ENCODE data around the gene CORO1C. TPM values are rescaled to one million over a fixed set of nuclear protein-coding genes. Genes with fewer than 3 reads are reported as not detected.
"Not testable (repeated sequence)": the region's sequence is repeated elsewhere in the genome, so short reads cannot be mapped to it uniquely, and the experiment has no call there.

CORO1C gene
- total RNA-seq, 2 donors from 2014 or later = 59.6 to 70.7 TPM

DNA sequence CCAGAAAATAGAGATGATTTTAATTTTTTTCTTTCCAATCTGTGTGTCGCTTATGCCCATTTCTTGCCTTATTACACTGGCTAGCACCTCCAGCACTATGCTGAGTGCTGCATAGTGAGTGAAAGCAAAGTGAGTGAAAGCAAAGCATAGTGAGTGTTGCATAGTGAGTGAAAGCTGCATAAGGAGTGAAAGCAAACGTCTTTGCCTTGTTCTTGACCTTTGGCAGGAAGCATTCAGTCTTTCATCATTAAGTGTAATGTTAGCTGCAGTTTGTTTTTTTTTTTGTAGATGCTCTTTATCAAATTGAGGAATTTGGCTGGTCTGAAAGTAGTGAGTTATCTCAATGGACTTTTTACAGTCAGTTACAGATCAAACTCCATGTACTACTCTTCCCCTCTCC lies 6.9 kb upstream of the CORO1C start:
- no peak for DNase-seq (ENCODE audit: low spot score)
- H3K27me3 ChIP-seq = no peaks in the 10 kb centered on the region
- H3K9me3 ChIP-seq = no peaks in the 10 kb centered on the region
- H3K4me1 ChIP-seq = no peaks in the 10 kb centered on the region
- H3K27ac ChIP-seq = no peak overlapping the region
- H3K4me3 ChIP-seq = no peak overlapping the region
- TF ChIP-seq, protein P1, sequence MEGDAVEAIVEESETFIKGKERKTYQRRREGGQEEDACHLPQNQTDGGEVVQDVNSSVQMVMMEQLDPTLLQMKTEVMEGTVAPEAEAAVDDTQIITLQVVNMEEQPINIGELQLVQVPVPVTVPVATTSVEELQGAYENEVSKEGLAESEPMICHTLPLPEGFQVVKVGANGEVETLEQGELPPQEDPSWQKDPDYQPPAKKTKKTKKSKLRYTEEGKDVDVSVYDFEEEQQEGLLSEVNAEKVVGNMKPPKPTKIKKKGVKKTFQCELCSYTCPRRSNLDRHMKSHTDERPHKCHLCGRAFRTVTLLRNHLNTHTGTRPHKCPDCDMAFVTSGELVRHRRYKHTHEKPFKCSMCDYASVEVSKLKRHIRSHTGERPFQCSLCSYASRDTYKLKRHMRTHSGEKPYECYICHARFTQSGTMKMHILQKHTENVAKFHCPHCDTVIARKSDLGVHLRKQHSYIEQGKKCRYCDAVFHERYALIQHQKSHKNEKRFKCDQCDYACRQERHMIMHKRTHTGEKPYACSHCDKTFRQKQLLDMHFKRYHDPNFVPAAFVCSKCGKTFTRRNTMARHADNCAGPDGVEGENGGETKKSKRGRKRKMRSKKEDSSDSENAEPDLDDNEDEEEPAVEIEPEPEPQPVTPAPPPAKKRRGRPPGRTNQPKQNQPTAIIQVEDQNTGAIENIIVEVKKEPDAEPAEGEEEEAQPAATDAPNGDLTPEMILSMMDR (IDR thresholded peaks at IDR 0.05) = no peak
- no peaks in the 10 kb centered on the region for H3K36me3 ChIP-seq

DNA sequence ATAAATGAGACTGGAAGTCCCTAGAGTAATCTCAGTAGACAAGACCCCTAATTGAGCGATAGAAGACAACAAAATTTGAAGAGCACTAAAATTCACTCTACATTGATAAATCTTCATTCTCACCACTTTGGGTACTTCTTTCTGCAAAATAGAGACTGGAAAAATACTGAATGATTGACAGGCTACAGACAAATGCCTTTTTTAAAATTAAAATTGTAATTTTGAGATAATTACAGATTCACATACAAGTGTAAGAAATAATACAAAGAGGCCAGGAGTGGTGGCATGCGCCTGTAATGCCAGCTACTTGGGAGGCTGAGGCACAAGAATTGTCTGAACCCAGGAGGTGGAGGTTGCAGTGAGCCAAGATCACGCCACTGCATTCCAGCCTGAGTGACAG lies 4.5 kb upstream of the CORO1C start:
- no peak overlapping the region for H3K27ac ChIP-seq
- no peak for DNase-seq (ENCODE audit: low spot score)
- peaks cover 0 to 6% of the 10 kb centered on the region in 2 donors for H3K4me1 ChIP-seq
- TF ChIP-seq, protein P1 (IDR thresholded peaks at IDR 0.05) = no peak
- no peaks in the 10 kb centered on the region for H3K9me3 ChIP-seq
- no peaks in the 10 kb centered on the region for H3K27me3 ChIP-seq
- no peak overlapping the region for H3K4me3 ChIP-seq
- no peaks in the 10 kb centered on the region for H3K36me3 ChIP-seq

DNA sequence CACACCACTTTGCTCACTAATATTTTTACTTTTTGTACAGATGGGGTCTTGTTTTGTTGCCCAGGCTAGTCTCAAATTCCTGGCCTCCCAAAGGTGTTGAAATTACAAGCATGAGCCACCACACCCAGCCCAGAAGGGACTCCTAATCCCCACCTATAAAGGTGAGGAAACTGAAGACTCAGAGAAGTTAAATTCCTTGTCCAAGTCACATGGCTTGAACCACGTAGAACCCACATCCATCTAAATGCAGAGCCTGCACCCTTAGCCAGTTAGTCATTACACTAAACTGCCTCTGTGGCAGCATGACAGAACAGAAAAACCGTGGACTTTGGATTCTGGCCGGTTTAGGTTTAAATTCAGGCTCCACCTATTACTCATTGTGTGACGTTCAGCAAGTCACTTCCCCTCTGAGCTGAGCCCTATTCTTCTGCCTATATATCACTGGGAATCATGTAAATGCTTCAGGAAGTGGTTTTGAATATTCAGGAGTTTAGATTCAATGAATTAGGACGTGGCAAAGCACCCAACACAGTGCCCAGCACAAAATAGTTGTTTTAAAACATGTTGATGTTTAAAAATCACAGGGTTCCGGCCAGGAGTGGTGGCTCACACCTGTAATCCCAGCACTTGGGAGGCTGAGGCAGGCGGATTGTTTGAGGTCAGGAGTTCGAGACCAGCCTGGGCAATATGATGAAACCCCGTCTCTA lies 3.0 kb upstream of the CORO1C start:
- no peak for DNase-seq (ENCODE audit: low spot score)
- Histone ChIP-seq H3K4me1 (peaks cover 0 to 11% of the 10 kb centered on the region in 2 donors), H3K27ac (peak overlapping the region; percentile 30 to 39), H3K9me3 (no peaks in the 10 kb centered on the region), H3K36me3 (no peaks in the 10 kb centered on the region), H3K27me3 (no peaks in the 10 kb centered on the region), H3K4me3 (no peak overlapping the region)
- TF ChIP-seq, protein P1 (IDR thresholded peaks at IDR 0.05) = no peak

DNA sequence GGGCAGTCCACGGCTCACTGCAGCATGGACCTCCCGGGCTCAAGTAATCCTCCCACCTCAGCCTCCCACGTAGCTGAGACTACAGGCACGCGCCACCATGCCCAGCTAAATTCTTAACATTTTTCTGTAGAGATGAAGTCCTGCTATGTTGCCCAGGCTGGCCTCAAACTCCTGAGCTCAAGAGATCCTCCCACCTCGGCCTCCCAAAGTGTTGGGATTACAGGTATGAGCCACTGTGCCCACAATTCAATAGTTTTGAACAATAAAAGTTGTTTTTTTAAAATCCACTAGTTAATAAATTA lies 1.9 kb upstream of the CORO1C start:
- DNase-seq (ENCODE audit: low spot score); H3K4me3 ChIP-seq; H3K9me3 ChIP-seq; H3K27me3 ChIP-seq; H3K36me3 ChIP-seq: not testable (repeated sequence)
- Histone ChIP-seq H3K27ac (peak overlapping the region; percentile 95 to 99), H3K4me1 (peaks cover 0 to 22% of the 10 kb centered on the region in 2 donors)

- no peak for DNase-seq (ENCODE audit: low spot score)
- Histone ChIP-seq H3K4me1 (peaks cover 0 to 27% of the 10 kb centered on the region in 2 donors), H3K27me3 (no peaks in the 10 kb centered on the region), H3K27ac (peak overlapping the region; percentile 95 to 99), H3K4me3 (peak overlapping the region; percentile 19 to 97), H3K9me3 (no peaks in the 10 kb centered on the region), H3K36me3 (no peaks in the 10 kb centered on the region)
- TF ChIP-seq, protein P1 (IDR thresholded peaks at IDR 0.05) = no peak
Observed at GRCh38 chr12:108732489-108733229, 1.3 kb upstream of the CORO1C start.

- H3K4me1 ChIP-seq = peaks cover 0 to 33% of the 10 kb centered on the region in 2 donors
- no peaks in the 10 kb centered on the region for H3K27me3 ChIP-seq
Observed at GRCh38 chr12:108731866-108732461, 646 bp upstream of the CORO1C start.

More at GRCh38 chr12:108731866-108732461, 646 bp upstream of the CORO1C start:
- TF ChIP-seq, protein P1 (IDR thresholded peaks at IDR 0.05) = peak in 1 of 2 donors; percentile 12
- no peaks in the 10 kb centered on the region for H3K36me3 ChIP-seq
- H3K4me3 ChIP-seq = peak overlapping the region; percentile 93 to 97
- peak overlapping the region; percentile 95 to 99 for H3K27ac ChIP-seq
- DNase-seq (ENCODE audit: low spot score) = peak; percentile 99
- no peaks in the 10 kb centered on the region for H3K9me3 ChIP-seq

Data from right atrium auricular region (tissue), 2 donors.